ENCODE data around the gene IL2.
A peak's percentile ranks its signal among the peaks of the same experiment; 100 is the strongest.

Gene IL2

DNA sequence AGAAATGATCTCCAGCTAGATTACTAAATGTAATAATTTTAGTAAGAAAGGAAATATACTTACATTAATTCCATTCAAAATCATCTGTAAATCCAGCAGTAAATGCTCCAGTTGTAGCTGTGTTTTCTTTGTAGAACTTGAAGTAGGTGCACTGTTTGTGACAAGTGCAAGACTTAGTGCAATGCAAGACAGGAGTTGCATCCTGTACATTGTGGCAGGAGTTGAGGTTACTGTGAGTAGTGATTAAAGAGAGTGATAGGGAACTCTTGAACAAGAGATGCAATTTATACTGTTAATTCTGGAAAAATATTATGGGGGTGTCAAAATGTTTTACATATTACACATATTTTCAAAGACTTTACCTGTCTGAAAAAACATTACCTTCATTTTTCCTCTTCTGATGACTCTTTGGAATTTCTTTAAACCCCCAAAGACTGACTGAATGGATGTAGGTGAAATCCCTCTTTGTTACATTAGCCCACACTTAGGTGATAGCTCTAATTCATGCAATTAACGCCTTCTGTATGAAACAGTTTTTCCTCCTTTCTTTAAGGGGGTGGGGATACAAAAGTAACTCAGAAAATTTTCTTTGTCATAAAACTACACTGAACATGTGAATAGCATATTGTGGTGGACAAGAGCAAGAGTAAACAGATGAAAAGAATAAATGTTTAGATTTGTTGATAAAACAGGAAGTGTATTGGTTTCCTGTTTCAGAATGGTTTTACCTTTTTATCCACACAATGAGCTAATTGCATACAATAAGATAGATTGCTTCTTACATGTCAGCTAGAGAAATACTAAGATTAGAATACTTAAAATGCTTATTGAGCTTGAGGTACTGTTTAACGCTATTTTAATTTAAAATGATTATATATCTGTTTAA is at the start of gene IL2:
TSS of gene IL2 (minus strand) at position 495 of the 886 bp plus-strand sequence. CDS start at position 210, 285 bp downstream.
- no peak for DNase-seq (ENCODE audit: low read depth)

DNA sequence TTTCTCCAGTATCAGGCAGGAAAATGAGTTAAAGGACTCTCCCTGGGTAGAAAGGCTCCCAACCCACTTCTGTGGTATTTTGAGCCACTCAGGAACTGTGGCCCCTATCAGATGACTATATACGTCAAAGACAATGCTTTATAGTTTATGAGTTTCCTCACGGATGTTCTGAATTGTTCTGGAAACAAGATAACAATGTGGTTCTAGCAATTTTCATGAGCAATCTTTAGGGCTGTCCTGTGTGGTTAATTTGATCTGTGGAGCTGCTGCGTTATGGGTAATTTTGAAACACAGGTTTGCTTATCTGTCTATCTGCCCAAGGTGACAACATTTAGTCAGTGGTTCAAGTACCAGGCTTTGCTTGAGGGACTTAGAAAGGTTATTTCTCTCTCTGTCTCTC is 46.7 kb upstream of the IL2 start:
- peak; percentile 60 for DNase-seq (ENCODE audit: low read depth)

DNA sequence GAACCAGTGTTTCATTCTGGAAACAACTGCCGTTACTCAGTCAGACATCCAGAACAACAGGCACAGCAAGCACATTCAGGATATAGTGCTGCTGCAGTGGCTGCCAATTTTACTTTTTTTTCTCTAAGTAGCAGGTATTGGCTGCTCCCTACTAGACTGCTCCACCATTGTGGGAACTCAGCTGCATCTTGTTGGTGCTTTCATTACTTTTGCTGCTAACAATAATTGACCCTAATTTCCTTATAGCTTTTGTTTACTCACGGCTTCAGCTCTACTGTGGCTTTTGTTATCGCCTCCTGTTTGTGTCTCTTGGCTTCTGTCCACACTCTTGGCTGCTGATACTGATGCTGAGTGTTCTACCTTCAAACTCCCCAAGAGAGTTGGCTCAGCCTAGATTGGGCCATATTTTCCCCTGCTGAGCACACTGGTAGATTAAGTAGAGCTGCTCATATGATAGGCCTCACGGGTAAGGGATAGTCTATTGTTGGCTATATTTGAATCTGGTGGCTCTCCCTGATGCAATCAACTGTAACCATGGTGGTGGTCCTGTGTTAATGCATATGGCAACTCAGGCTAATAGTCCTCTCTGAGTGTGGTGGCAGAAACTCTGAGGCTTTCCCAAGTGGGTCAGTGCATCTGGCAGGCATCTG is 44.5 kb upstream of the IL2 start:
- DNase-seq (ENCODE audit: low read depth): peak; percentile 28

- DNase-seq (ENCODE audit: low read depth): peak; percentile 5
Measured at GRCh38 chr4:122489061-122489460, 32.5 kb upstream of the IL2 start.

GRCh38 chr4:122483481-122483880 is 27.0 kb upstream of the IL2 start:
- no peak for DNase-seq (ENCODE audit: low read depth)

DNA sequence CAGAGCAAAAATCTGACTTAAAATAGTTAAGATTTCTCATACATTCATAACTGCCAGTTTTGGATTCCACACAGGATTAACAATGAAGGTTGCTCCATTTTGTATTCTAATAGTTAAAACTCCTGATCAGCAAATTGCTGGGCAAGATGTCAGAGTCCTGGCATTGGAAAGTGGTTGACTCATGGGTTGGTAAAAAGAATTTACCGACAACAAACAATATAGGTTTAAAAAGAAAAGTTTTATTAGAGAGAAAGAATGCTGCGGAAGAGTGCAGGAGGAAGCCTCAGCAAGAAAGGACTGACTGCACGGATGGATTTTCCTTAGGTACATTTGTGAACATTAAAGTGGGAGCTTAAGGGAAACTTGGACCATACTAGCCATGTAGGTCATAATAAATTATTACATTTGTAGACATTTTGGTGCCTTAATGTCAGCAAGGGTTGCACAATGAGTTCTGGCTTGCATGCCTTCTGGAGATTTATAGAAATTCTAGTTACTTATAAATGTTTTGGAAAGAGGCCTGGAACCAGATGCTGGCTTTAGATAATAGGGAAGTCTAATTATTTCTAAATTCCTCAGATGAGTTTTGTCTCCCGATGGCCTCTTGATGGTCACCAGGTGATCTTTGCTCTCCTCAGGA is 25.4 kb upstream of the IL2 start:
- peak; percentile 73 for DNase-seq (ENCODE audit: low read depth)

- no peak for DNase-seq (ENCODE audit: low read depth)
Measured at GRCh38 chr4:122480655-122481487, 24.3 kb upstream of the IL2 start.

- peak; percentile 91 for DNase-seq (ENCODE audit: low read depth)
Measured at GRCh38 chr4:122479935-122480416, 23.5 kb upstream of the IL2 start.

DNA sequence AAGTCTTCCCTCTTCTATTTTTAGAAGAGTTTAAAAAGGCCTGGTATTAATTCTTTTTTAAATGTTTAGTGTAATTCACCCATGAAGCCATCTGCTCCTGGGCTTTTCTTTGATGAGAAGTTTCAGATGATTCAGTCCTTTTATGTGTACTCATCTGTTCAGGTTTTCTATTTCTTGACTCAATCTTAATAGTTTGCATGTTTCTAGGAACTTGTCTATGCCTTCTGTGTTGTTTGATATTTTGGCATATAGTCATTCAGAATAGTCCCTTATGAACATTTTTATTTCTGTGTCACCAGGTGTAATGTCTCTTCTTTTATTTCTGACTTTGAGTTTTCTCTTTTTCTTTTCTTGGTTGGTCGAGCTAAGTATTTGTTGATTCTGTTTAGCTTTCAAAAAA is 20.2 kb upstream of the IL2 start:
- DNase-seq (ENCODE audit: low read depth): no peak

DNA sequence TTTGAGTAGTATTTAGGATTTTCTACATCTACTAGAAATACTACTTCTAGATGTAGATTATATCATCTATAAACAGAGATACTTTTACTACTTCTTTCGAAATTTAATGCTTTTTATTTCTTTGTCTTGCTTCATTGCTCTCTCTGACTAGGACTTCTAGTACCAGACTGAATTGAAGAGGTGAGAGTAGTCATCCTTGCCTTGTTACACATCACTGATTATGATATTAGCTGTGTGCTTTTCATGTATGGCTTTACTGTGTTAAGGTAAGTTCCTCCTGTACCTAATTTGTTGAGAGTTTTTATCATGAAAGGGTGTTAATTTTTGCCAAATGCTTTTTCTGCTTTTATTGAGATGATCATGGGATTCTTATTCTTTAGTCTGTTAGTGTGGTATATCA is 19.6 kb upstream of the IL2 start:
- no peak for DNase-seq (ENCODE audit: low read depth)

GRCh38 chr4:122475233-122475632 is 18.7 kb upstream of the IL2 start:
- no peak for DNase-seq (ENCODE audit: low read depth)

- DNase-seq (ENCODE audit: low read depth): no peak
Measured at GRCh38 chr4:122469457-122469856, 12.9 kb upstream of the IL2 start.

- peak; percentile 8 for DNase-seq (ENCODE audit: low read depth)
Measured at GRCh38 chr4:122458625-122459024, 2.1 kb upstream of the IL2 start.

GRCh38 chr4:122453384-122453995 is 3.0 kb downstream of the IL2 start:
- DNase-seq (ENCODE audit: low read depth): no peak

DNA sequence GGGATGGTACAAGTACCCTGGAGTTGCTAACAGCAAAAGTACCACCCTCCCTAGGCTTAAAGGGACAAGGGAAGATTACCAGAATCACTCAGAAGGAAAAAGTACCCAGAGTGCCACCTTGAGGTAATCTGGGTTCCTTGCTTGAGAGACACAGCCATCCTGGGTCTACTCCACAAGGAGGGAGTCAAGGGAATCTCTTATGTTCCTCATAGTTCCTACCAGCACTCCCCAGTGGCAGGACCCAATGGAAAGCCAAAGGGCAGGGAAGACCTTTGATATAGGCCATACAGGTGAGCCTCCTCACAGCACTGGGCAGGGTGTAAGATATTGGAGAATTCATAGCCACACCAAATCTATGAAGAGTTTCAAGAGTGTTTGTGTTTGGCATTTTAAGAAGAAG is 5.7 kb downstream of the IL2 start:
- DNase-seq (ENCODE audit: low read depth): peak; percentile 32

DNA sequence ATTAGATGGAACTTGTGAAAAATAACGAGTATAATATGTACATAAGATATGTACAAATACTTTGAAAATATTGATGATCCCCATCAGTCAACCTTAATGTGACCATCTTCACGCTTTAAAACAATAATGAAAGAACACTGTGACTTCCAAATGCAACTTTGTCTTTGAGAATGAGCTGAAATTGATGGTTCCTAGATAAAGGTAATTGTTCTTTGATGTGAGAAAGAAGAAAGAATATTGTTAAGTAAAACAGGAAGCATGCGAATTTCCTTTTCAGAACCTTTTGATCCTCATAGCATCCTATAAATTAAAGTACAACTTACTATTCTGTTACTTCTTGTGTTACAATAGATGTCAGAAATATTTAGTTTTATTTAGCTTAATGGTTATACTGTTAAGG is 22.2 kb downstream of the IL2 start:
- DNase-seq (ENCODE audit: low read depth): no peak

- DNase-seq (ENCODE audit: low read depth): peak; percentile 24
Measured at GRCh38 chr4:122431351-122431750, 25.2 kb downstream of the IL2 start.

- DNase-seq (ENCODE audit: low read depth): no peak
Measured at GRCh38 chr4:122423246-122423645, 33.3 kb downstream of the IL2 start.

DNA sequence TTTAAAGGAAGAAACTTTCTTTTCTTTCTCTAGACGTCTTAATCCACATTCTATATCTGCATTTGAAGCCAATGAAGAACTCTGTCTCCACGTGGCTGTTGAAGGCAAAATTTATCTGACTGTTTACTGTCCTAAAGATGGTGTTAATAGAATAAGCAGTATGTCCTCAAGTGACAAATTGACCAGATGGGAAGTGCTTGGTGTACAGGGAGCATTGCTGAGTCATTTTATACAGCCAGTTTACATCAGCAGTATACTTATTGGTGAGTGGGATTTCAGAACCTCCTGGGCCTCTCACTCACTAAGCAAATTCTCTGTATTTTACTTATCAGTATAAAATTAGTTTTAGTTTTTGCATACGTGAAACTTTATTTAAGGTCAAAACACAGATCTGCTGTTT is 44.0 kb downstream of the IL2 start:
- peak; percentile 32 for DNase-seq (ENCODE audit: low read depth)

GRCh38 chr4:122403861-122404260 is 52.7 kb downstream of the IL2 start:
- no peak for DNase-seq (ENCODE audit: low read depth)
